ENCODE results near the gene ESCO1.

GRCh38 chr18:21548647-21549046 is 51.9 kb downstream of the ESCO1 start:
- TF ChIP-seq, protein P1, sequence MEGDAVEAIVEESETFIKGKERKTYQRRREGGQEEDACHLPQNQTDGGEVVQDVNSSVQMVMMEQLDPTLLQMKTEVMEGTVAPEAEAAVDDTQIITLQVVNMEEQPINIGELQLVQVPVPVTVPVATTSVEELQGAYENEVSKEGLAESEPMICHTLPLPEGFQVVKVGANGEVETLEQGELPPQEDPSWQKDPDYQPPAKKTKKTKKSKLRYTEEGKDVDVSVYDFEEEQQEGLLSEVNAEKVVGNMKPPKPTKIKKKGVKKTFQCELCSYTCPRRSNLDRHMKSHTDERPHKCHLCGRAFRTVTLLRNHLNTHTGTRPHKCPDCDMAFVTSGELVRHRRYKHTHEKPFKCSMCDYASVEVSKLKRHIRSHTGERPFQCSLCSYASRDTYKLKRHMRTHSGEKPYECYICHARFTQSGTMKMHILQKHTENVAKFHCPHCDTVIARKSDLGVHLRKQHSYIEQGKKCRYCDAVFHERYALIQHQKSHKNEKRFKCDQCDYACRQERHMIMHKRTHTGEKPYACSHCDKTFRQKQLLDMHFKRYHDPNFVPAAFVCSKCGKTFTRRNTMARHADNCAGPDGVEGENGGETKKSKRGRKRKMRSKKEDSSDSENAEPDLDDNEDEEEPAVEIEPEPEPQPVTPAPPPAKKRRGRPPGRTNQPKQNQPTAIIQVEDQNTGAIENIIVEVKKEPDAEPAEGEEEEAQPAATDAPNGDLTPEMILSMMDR (conservative IDR thresholded peaks at IDR 0.05): no peak
- no peak for TF ChIP-seq ZFX (IDR thresholded peaks at IDR 0.05)

Measured in C4-2B (cell line).